Fibroblast of the conjunctiva (primary cell): ENCODE measurements around the gene PRKCA.
"Not testable (repeated sequence)": the region's sequence is repeated elsewhere in the genome, so short reads cannot be mapped to it uniquely, and the experiment has no call there.

Experiments
- DNase-seq: peaks from one replicate; pipeline ENCODE4 v3.0.0-alpha.2; 2010; ENCODE audit warnings: low read depth

PRKCA gene

GRCh38 chr17:66326476-66327047 lies 24.1 kb downstream of the PRKCA start:
- DNase-seq, result no peak

- DNase-seq, result no peak
These were observed 28.2 kb downstream of the PRKCA start for GRCh38 chr17:66330646-66331037.

- DNase-seq, result no peak
These were observed 28.8 kb downstream of the PRKCA start for GRCh38 chr17:66331038-66331816.

GRCh38 chr17:66335797-66336196 lies 33.4 kb downstream of the PRKCA start:
- no peak for DNase-seq

- no peak for DNase-seq
These were observed 34.9 kb downstream of the PRKCA start for GRCh38 chr17:66337268-66337667.

GRCh38 chr17:66337866-66338485 lies 35.6 kb downstream of the PRKCA start:
- DNase-seq, result no peak

GRCh38 chr17:66338937-66339336 lies 36.5 kb downstream of the PRKCA start:
- DNase-seq, result no peak

- DNase-seq, result no peak
These were observed 37.1 kb downstream of the PRKCA start for GRCh38 chr17:66339561-66339960.

GRCh38 chr17:66340720-66341119 lies 38.3 kb downstream of the PRKCA start:
- no peak for DNase-seq

- DNase-seq, result no peak
These were observed 39.0 kb downstream of the PRKCA start for GRCh38 chr17:66341462-66341861.

GRCh38 chr17:66342263-66342662 lies 39.9 kb downstream of the PRKCA start:
- DNase-seq, result not testable (repeated sequence)

- no peak for DNase-seq
These were observed 41.2 kb downstream of the PRKCA start for GRCh38 chr17:66343531-66344078.

GRCh38 chr17:66344473-66344872 lies 42.1 kb downstream of the PRKCA start:
- no peak for DNase-seq

- no peak for DNase-seq
These were observed 42.9 kb downstream of the PRKCA start for GRCh38 chr17:66345264-66345663.

GRCh38 chr17:66345949-66346638 lies 43.7 kb downstream of the PRKCA start:
- not testable (repeated sequence) for DNase-seq

GRCh38 chr17:66347661-66348514 lies 45.5 kb downstream of the PRKCA start:
- DNase-seq, result peak; percentile 16

- DNase-seq, result peak; percentile 47
These were observed 46.3 kb downstream of the PRKCA start for GRCh38 chr17:66348584-66349165.

- DNase-seq, result no peak
These were observed 47.3 kb downstream of the PRKCA start for GRCh38 chr17:66349521-66350254.

GRCh38 chr17:66350576-66350975 lies 48.2 kb downstream of the PRKCA start:
- not testable (repeated sequence) for DNase-seq

- DNase-seq, result no peak
These were observed 48.6 kb downstream of the PRKCA start for GRCh38 chr17:66351033-66351432.
